PC-9 (cell line): ENCODE measurements around the gene SBF2. TPM values are rescaled to one million over a fixed set of nuclear protein-coding genes. Genes with fewer than 3 reads are reported as not detected.

Experiments
- BruUV-seq: library from RNA; stranded (reverse); fragments of 400-500 nt; replicated peaks from 2 replicates; lab custom pipeline; 2021; lab: Mats Ljungman, UMichigan
- CTCF ChIA-PET: fragments of 300-600 bp; sonication (Branson Sonifier 250); formaldehyde crosslinking; loops from one replicate; lab custom pipeline; 2022; ENCODE audit warnings: antibody characterized with exemption; lab: Charles Lee
- POLR2A ChIA-PET: fragments of 300-600 bp; sonication (Branson Sonifier 250); formaldehyde crosslinking; loops from one replicate; lab custom pipeline; 2022; ENCODE audit warnings: antibody characterized with exemption; ENCODE audit not compliant: unreplicated experiment; lab: Charles Lee
- DNase-seq, 2 experiments: peaks; one replicate each; pipeline versions ENCODE4 v3.0.0 to v3.0.0-alpha.2; 2015 to 2022; ENCODE audit warnings: mixed read lengths in 1 of 2
- H2AFZ ChIP-seq: fragments of 200-600 bp; sonication (generic); 2 replicates; pipeline ENCODE4 v1.8.1; 2017; ENCODE audit warnings: antibody characterized with exemption
- H3F3A ChIP-seq: fragments of 200-600 bp; sonication (generic); 2 replicates; pipeline ENCODE4 v1.8.1; 2017; ENCODE audit warnings: antibody characterized with exemption, mild to moderate bottlenecking, low read depth; ENCODE audit not compliant: insufficient read depth
- H3K27ac ChIP-seq: fragments of 200-600 bp; sonication (generic); 2 replicates; pipeline ENCODE4 v1.6.1; 2016; ENCODE audit warnings: mixed run types
- H3K27me3 ChIP-seq: fragments of 200-600 bp; sonication (generic); 2 replicates; pipeline ENCODE4 v1.6.1; 2016; ENCODE audit warnings: low read depth, mixed run types; ENCODE audit not compliant: insufficient read depth
- H3K36me3 ChIP-seq: fragments of 200-600 bp; sonication (generic); 2 replicates; pipeline ENCODE4 v1.6.1; 2016; ENCODE audit warnings: low read depth, mixed run types
- H3K4me1 ChIP-seq: fragments of 200-600 bp; sonication (generic); replicated peaks from 2 replicates; pipeline ENCODE4 v1.6.1; 2016; ENCODE audit warnings: mixed run types; ENCODE audit not compliant: insufficient read depth
- H3K4me2 ChIP-seq: fragments of 200-600 bp; sonication (generic); 2 replicates; pipeline ENCODE4 v1.6.1; 2017; ENCODE audit warnings: mixed run types
- H3K4me3 ChIP-seq: fragments of 200-600 bp; sonication (generic); 2 replicates; pipeline ENCODE4 v1.6.1; 2016; ENCODE audit warnings: mixed run types
- H3K79me2 ChIP-seq: fragments of 200-600 bp; sonication (generic); 2 replicates; pipeline ENCODE4 v1.6.1; 2017; ENCODE audit warnings: low read depth, mixed run types
- H3K9me2 ChIP-seq: fragments of 200-600 bp; sonication (generic); 2 replicates; pipeline ENCODE4 v1.8.1; 2017; ENCODE audit warnings: mild to moderate bottlenecking; ENCODE audit not compliant: insufficient read depth
- H3K9me3 ChIP-seq: fragments of 200-600 bp; sonication (generic); 2 replicates; pipeline ENCODE4 v1.8.1; 2016; ENCODE audit warnings: low read depth; ENCODE audit not compliant: insufficient read depth
- H4K20me1 ChIP-seq: fragments of 200-600 bp; sonication (generic); 2 replicates; pipeline ENCODE4 v1.8.1; 2017; ENCODE audit not compliant: insufficient read depth
- EZH2 ChIP-seq: fragments of 200-600 bp; sonication (generic); IDR thresholded peaks from 2 replicates; pipeline ENCODE4 v1.8.0; 2017; ENCODE audit warnings: antibody characterized with exemption, low read depth
- intact Hi-C: fragments of 100-400 bp; cut with micrococcal nuclease; formaldehyde crosslinking; loops from one replicate; pipeline ENCODE4 v1.10.0; 2022; ENCODE audit not compliant: unreplicated experiment
- total RNA-seq: library from RNA; stranded (reverse); gene quantifications from 2 replicates; pipeline ENCODE4 v1.2.3, GENCODE V29; 2021
- TF ChIP-seq, protein P1 (sequence below): fragments of 200-600 bp; sonication (generic); conservative IDR thresholded peaks from 2 replicates; pipeline ENCODE4 v1.6.1; 2017; ENCODE audit warnings: mixed run types, antibody characterized with exemption, mild to moderate bottlenecking, moderate library complexity

SBF2 gene
- total RNA-seq, 1 experiment from 2014 or later: 18.6 TPM

DNA sequence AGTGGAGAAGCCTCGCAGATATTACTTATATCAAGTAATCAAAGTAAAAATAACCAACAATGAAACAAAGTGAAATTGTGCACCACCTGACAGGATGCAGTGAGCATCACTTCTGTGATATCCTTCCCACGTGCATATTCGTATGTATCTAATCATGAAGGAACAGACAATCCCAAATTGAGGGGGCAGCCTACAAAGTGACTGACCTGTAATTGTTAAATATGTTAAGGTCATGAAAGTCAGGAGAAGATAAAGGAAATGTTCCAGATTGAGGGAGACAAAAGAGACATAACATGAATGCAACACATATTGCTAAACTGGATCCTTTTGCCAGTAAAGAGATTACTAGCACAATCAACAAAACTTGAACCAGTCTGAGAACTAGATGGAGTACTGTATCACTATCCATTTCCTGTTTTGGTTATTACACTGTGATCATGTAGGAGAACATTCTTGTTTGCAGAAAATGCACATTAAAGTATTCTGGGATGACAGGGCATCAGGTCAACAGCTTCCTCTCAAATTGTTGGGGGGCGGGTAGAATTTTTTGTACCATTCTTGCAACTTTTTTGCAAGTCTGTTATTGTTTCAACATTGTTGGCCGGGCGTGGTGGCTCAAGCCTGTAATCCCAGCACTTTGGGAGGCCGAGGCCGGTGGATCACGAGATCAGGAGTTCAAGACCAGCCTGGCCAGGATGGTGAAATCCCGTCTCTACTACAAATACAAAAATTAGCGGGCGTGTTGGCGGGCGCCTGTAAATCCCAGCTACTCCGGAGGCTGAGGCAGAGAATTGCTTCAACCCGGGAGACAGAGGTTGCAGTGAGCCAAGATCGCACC is 2.0 kb downstream of the SBF2 start:
- Histone ChIP-seq H3K36me3 (no peaks in the 10 kb centered on the region), H3K9me3 (no peaks in the 10 kb centered on the region), H2AFZ (no peak overlapping the region), H3K4me3 (no peak overlapping the region; the same call in 1 of the 2 replicates), H4K20me1 (no peaks in the 10 kb centered on the region), H3K9me2 (no peaks in the 10 kb centered on the region), H3K4me2 (peak overlapping the region; percentile 96; the same call in 1 of the 2 replicates), H3K79me2 (peaks cover 33% of the 10 kb centered on the region), H3K27me3 (no peaks in the 10 kb centered on the region), H3K4me1 (peaks cover 17% of the 10 kb centered on the region), H3F3A (peaks cover 21% of the 10 kb centered on the region; the same call in 1 of the 2 replicates), H3K27ac (no peak overlapping the region)
- ChIA-PET CTCF (no interaction called here), POLR2A (no interaction called here)
- TF ChIP-seq, protein P1, sequence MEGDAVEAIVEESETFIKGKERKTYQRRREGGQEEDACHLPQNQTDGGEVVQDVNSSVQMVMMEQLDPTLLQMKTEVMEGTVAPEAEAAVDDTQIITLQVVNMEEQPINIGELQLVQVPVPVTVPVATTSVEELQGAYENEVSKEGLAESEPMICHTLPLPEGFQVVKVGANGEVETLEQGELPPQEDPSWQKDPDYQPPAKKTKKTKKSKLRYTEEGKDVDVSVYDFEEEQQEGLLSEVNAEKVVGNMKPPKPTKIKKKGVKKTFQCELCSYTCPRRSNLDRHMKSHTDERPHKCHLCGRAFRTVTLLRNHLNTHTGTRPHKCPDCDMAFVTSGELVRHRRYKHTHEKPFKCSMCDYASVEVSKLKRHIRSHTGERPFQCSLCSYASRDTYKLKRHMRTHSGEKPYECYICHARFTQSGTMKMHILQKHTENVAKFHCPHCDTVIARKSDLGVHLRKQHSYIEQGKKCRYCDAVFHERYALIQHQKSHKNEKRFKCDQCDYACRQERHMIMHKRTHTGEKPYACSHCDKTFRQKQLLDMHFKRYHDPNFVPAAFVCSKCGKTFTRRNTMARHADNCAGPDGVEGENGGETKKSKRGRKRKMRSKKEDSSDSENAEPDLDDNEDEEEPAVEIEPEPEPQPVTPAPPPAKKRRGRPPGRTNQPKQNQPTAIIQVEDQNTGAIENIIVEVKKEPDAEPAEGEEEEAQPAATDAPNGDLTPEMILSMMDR: no peak
- TF ChIP-seq EZH2: no peak
- no peak for DNase-seq
- no TSS peak for BruUV-seq
- intact Hi-C loops: no loop called here

DNA sequence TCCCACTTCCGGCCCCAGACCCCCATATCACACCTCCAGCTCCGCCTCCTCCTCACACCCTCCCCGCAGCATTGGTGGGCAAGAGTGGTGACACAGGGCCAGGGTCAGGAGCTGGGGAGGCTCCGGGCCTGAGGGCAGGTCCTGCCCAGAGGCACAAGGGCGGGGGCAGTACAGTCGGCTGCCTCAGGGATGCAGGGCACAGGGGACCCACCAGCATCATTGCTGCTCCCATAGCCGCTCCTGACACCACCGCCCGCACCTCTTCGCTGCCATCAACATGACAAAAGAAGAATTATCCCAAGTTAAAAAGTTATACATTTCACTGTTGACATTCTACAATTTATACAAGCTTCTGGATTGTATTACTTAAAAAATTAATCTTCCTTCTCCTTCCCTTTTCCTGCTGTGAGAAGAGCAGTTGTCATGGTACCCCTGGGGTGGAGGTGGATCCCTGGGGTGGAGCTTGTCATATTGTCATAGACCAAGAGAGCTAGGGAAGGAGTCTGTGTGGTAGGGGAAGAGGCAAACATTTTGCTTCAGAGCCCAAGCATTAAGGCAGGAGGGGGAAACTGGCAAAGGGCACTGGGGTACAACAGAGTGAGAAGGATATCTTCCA is 4.1 kb downstream of the SBF2 start:
- Histone ChIP-seq H3K4me3 (no peak overlapping the region), H3K79me2 (peaks cover 20% of the 10 kb centered on the region), H3K36me3 (no peaks in the 10 kb centered on the region), H3F3A (peaks cover 10% of the 10 kb centered on the region; the same call in 1 of the 2 replicates), H3K9me3 (no peaks in the 10 kb centered on the region), H3K27me3 (no peaks in the 10 kb centered on the region), H3K4me1 (peaks cover 11% of the 10 kb centered on the region), H2AFZ (no peak overlapping the region), H3K4me2 (no peak overlapping the region), H4K20me1 (no peaks in the 10 kb centered on the region), H3K27ac (no peak overlapping the region), H3K9me2 (no peaks in the 10 kb centered on the region)
- BruUV-seq: no TSS peak
- intact Hi-C loops: no loop called here
- TF ChIP-seq, protein P1: no peak
- no peak for TF ChIP-seq EZH2
- CTCF ChIA-PET: no interaction called here
- POLR2A ChIA-PET: no interaction called here
- no peak for DNase-seq

DNA sequence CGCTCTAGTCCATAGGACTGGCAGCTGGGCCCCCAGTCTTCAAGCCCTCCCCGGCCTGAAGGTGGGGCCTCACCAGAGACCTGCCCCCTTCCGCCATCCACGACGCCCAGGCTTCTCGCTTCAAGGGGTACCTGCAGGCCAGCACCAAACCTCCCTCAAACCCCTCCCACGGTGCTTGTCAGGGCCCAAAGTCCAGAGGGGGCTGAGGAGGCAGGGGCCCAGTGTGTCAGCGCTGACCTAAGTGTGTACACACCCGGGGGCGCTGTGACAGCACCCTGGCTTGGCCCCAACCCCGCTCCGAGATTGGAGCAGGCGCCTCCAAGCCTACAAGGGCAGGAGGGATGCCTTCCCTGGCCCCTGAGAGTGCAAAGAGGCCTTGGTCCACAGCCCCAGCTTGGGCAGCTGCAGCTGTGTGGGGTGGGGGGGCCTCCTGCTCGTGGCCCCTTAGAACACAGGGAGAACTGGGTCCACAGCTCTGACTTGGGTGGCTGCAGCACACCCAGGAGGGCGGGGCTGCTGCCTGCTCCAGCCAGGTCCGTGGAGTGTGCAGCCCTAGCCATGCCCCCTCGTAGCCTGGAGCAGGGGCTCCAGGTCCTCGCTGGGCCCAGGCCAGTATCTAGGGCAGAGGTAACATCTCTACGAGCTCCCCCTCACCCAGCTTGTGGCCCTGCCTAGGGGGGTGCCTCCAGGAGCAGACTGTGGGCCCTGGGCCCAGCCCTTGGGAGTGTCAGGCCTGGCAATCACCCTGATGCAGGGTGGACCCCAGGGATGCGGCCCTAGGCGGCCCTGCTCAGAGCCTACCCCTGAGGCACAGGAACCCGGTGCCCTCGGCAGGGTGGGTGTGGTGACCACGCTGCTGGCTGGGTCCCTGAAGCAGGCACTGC is 4.9 kb downstream of the SBF2 start:
- Histone ChIP-seq H3K4me3 (no peak overlapping the region), H3K9me3 (no peaks in the 10 kb centered on the region), H3F3A (peaks cover 8% of the 10 kb centered on the region; the same call in 1 of the 2 replicates), H3K4me2 (no peak overlapping the region), H2AFZ (no peak overlapping the region), H3K27ac (no peak overlapping the region), H4K20me1 (no peaks in the 10 kb centered on the region), H3K27me3 (no peaks in the 10 kb centered on the region), H3K79me2 (peaks cover 23% of the 10 kb centered on the region), H3K4me1 (peaks cover 11% of the 10 kb centered on the region), H3K9me2 (no peaks in the 10 kb centered on the region), H3K36me3 (no peaks in the 10 kb centered on the region)
- intact Hi-C loops: no loop called here
- CTCF ChIA-PET: no interaction called here
- no peak for TF ChIP-seq EZH2
- TF ChIP-seq, protein P1: no peak
- no peak for DNase-seq
- no TSS peak for BruUV-seq
- POLR2A ChIA-PET: no interaction called here
